ENCODE results near the gene RGS9. TPM values are rescaled to one million over a fixed set of nuclear protein-coding genes. Genes with fewer than 3 reads are reported as not detected.
"Not testable (repeated sequence)": the region's sequence is repeated elsewhere in the genome, so short reads cannot be mapped to it uniquely, and the experiment has no call there.

The RGS9 gene
- total and polyA plus RNA-seq, 2 experiments from 2014 or later, result 3.1 to 3.3 TPM

GRCh38 chr17:65109543-65109942 is 27.6 kb upstream of the RGS9 start:
- no peak for TF ChIP-seq CTCF (IDR thresholded peaks at IDR 0.05; ENCODE audit: poor library complexity)
- TF ChIP-seq EZH2 (IDR thresholded peaks at IDR 0.05; ENCODE audit: borderline replicate concordance), result no peak
- TF ChIP-seq EZH2phosphoT487 (IDR thresholded peaks at IDR 0.05; ENCODE audit: low read depth, severe bottlenecking, unreplicated experiment), result no peak

GRCh38 chr17:65109990-65110680 is 27.0 kb upstream of the RGS9 start:
- no peaks in the 10 kb centered on the region for H3K27me3 ChIP-seq
- no peak overlapping the region for H3K4me3 ChIP-seq
- H3K9me2 ChIP-seq (replicated peaks; ENCODE audit: insufficient read depth), result no peaks in the 10 kb centered on the region
- H3K4me2 ChIP-seq, result no peak overlapping the region
- H4K20me1 ChIP-seq (ENCODE audit: insufficient read depth, poor library complexity, severe bottlenecking), result no peaks in the 10 kb centered on the region
- no peak for DNase-seq (ENCODE audit: low spot score)
- WGBS (ENCODE audit: low lambda C conversion rate, missing lambda C conversion rate), result 89% methylated on average over 2 of the region's 2 CpGs
- no peak overlapping the region for H2AFZ ChIP-seq
- H3K79me2 ChIP-seq, result no peaks in the 10 kb centered on the region
- H3K4me1 ChIP-seq (ENCODE audit: insufficient read depth), result no peaks in the 10 kb centered on the region
- no peak overlapping the region for H3K27ac ChIP-seq
- no peaks in the 10 kb centered on the region for H3K36me3 ChIP-seq (replicated peaks; ENCODE audit: insufficient read depth, low read depth)
- TF ChIP-seq EZH2 (IDR thresholded peaks at IDR 0.05; ENCODE audit: borderline replicate concordance) (no peak), CTCF (IDR thresholded peaks at IDR 0.05; ENCODE audit: poor library complexity) (no peak), EZH2phosphoT487 (IDR thresholded peaks at IDR 0.05; ENCODE audit: low read depth, severe bottlenecking, unreplicated experiment) (no peak)
- H3K9me3 ChIP-seq (ENCODE audit: low read depth), result no peaks in the 10 kb centered on the region

More at GRCh38 chr17:65109543-65109942, 27.6 kb upstream of the RGS9 start:
- H2AFZ ChIP-seq, result no peak overlapping the region
- H3K4me1 ChIP-seq (ENCODE audit: insufficient read depth), result no peaks in the 10 kb centered on the region
- H3K9me2 ChIP-seq (replicated peaks; ENCODE audit: insufficient read depth), result no peaks in the 10 kb centered on the region
- no peak for DNase-seq (ENCODE audit: low spot score)
- no peaks in the 10 kb centered on the region for H3K27me3 ChIP-seq
- H3K4me2 ChIP-seq, result no peak overlapping the region
- no peaks in the 10 kb centered on the region for H3K36me3 ChIP-seq (replicated peaks; ENCODE audit: insufficient read depth, low read depth)
- H3K4me3 ChIP-seq, result no peak overlapping the region
- no peaks in the 10 kb centered on the region for H3K79me2 ChIP-seq
- H4K20me1 ChIP-seq (ENCODE audit: insufficient read depth, poor library complexity, severe bottlenecking), result no peaks in the 10 kb centered on the region
- no peak overlapping the region for H3K27ac ChIP-seq
- no peaks in the 10 kb centered on the region for H3K9me3 ChIP-seq (ENCODE audit: low read depth)
- 46% methylated on average over 6 of the region's 6 CpGs for WGBS (ENCODE audit: low lambda C conversion rate, missing lambda C conversion rate)

GRCh38 chr17:65115839-65116238 is 21.3 kb upstream of the RGS9 start:
- Histone ChIP-seq H3K27me3 (no peaks in the 10 kb centered on the region), H3K4me2 (no peak overlapping the region), H3K9me3 (ENCODE audit: low read depth) (no peaks in the 10 kb centered on the region), H2AFZ (no peak overlapping the region), H3K4me1 (ENCODE audit: insufficient read depth) (no peaks in the 10 kb centered on the region), H3K36me3 (replicated peaks; ENCODE audit: insufficient read depth, low read depth) (no peaks in the 10 kb centered on the region), H3K9me2 (replicated peaks; ENCODE audit: insufficient read depth) (no peaks in the 10 kb centered on the region), H3K4me3 (no peak overlapping the region), H3K27ac (no peak overlapping the region), H4K20me1 (ENCODE audit: insufficient read depth, poor library complexity, severe bottlenecking) (no peaks in the 10 kb centered on the region), H3K79me2 (no peaks in the 10 kb centered on the region)
- WGBS (ENCODE audit: low lambda C conversion rate, missing lambda C conversion rate), result 59% methylated on average over 3 of the region's 3 CpGs
- TF ChIP-seq EZH2 (IDR thresholded peaks at IDR 0.05; ENCODE audit: borderline replicate concordance), result no peak
- TF ChIP-seq CTCF (IDR thresholded peaks at IDR 0.05; ENCODE audit: poor library complexity), result no peak
- TF ChIP-seq EZH2phosphoT487 (IDR thresholded peaks at IDR 0.05; ENCODE audit: low read depth, severe bottlenecking, unreplicated experiment), result no peak
- DNase-seq (ENCODE audit: low spot score), result no peak

- H3K9me3 ChIP-seq (ENCODE audit: low read depth); H4K20me1 ChIP-seq (ENCODE audit: insufficient read depth, poor library complexity, severe bottlenecking); DNase-seq (ENCODE audit: low spot score); H3K9me2 ChIP-seq (replicated peaks; ENCODE audit: insufficient read depth); H3K4me1 ChIP-seq (ENCODE audit: insufficient read depth); H3K27ac ChIP-seq; H3K4me3 ChIP-seq; H3K4me2 ChIP-seq; H3K36me3 ChIP-seq (replicated peaks; ENCODE audit: insufficient read depth, low read depth); H3K27me3 ChIP-seq; H3K79me2 ChIP-seq; H2AFZ ChIP-seq: not testable (repeated sequence)
- 70% methylated on average over 5 of the region's 5 CpGs for WGBS (ENCODE audit: low lambda C conversion rate, missing lambda C conversion rate)
Measured at GRCh38 chr17:65116515-65116914, 20.7 kb upstream of the RGS9 start.
